ENCODE data around the gene GRID1. TPM values are rescaled to one million over a fixed set of nuclear protein-coding genes. Genes with fewer than 3 reads are reported as not detected.

The GRID1 gene
- polyA plus RNA-seq, 1 donor (not counting 4 experiments of a cell fraction or from before 2014, with no cell fraction given), result 0.01 TPM

GRCh38 chr10:86073199-86073977, 293.2 kb downstream of the GRID1 start:
- Histone ChIP-seq H2AFZ (ENCODE audit: control insufficient read depth, low read length) (no peak overlapping the region), H3K4me1 (ENCODE audit: control insufficient read depth, extremely low read depth, insufficient read depth, low read length) (no peaks in the 10 kb centered on the region), H3K36me3 (ENCODE audit: control insufficient read depth in 2 of 2, extremely low read depth in 1 of 2, insufficient read depth in 2 of 2, low read length in 2 of 2) (no peaks in the 10 kb centered on the region), H3K4me3 (ENCODE audit: control insufficient read depth in 2 of 3, extremely low read depth in 1 of 3, insufficient read depth in 2 of 3, low read depth in 1 of 3, low read length in 3 of 3) (no peak overlapping the region), H3K27me3 (ENCODE audit: control insufficient read depth, extremely low read depth, insufficient read depth, low read length) (no peaks in the 10 kb centered on the region), H3K4me2 (ENCODE audit: control insufficient read depth, extremely low read depth, insufficient read depth, low read depth, low read length) (no peak overlapping the region), H3K9me1 (ENCODE audit: control insufficient read depth, extremely low read depth, insufficient read depth, low read length) (no peaks in the 10 kb centered on the region), H4K20me1 (ENCODE audit: control insufficient read depth, extremely low read depth, insufficient read depth, low read length) (no peaks in the 10 kb centered on the region), H3K27ac (ENCODE audit: control insufficient read depth, insufficient read depth, low read length) (no peak overlapping the region), H3K9ac (ENCODE audit: control insufficient read depth, extremely low read depth, insufficient read depth, low read length) (no peak overlapping the region), H3K79me2 (ENCODE audit: control insufficient read depth, insufficient read depth, low read length) (no peaks in the 10 kb centered on the region), H3K9me3 (ENCODE audit: control insufficient read depth, low read depth, low read length) (no peaks in the 10 kb centered on the region)
- FAIRE-seq (no peak), DNase-seq (ENCODE audit: low read depth, low spot score) (no peak)
- dilution Hi-C loops (cut with MboI; ENCODE audit: extremely low pct_ligation_motif_present, low sequenced_read_pairs), result no loop called here
- TF ChIP-seq EZH2 (IDR thresholded peaks at IDR 0.05; ENCODE audit: low read length) (no peak), CTCF (optimal IDR thresholded peaks at IDR 0.05 in 1 of 3, IDR thresholded peaks at IDR 0.05 in 1 of 3, conservative IDR thresholded peaks at IDR 0.05 in 1 of 3; ENCODE audit: extremely low read depth in 1 of 3, insufficient read depth in 2 of 3, low read length in 3 of 3) (no peak)

- no peak for TF ChIP-seq CTCF (optimal IDR thresholded peaks at IDR 0.05 in 1 of 3, IDR thresholded peaks at IDR 0.05 in 1 of 3, conservative IDR thresholded peaks at IDR 0.05 in 1 of 3; ENCODE audit: extremely low read depth in 1 of 3, insufficient read depth in 2 of 3, low read length in 3 of 3)
- Histone ChIP-seq H3K4me2 (ENCODE audit: control insufficient read depth, extremely low read depth, insufficient read depth, low read depth, low read length) (no peak overlapping the region), H3K9me1 (ENCODE audit: control insufficient read depth, extremely low read depth, insufficient read depth, low read length) (no peaks in the 10 kb centered on the region), H3K9me3 (ENCODE audit: control insufficient read depth, low read depth, low read length) (no peaks in the 10 kb centered on the region), H3K36me3 (ENCODE audit: control insufficient read depth in 2 of 2, extremely low read depth in 1 of 2, insufficient read depth in 2 of 2, low read length in 2 of 2) (no peaks in the 10 kb centered on the region), H3K27me3 (ENCODE audit: control insufficient read depth, extremely low read depth, insufficient read depth, low read length) (no peaks in the 10 kb centered on the region), H3K4me3 (ENCODE audit: control insufficient read depth in 2 of 3, extremely low read depth in 1 of 3, insufficient read depth in 2 of 3, low read depth in 1 of 3, low read length in 3 of 3) (no peak overlapping the region), H2AFZ (ENCODE audit: control insufficient read depth, low read length) (no peak overlapping the region), H3K79me2 (ENCODE audit: control insufficient read depth, insufficient read depth, low read length) (no peaks in the 10 kb centered on the region), H3K27ac (ENCODE audit: control insufficient read depth, insufficient read depth, low read length) (no peak overlapping the region), H3K9ac (ENCODE audit: control insufficient read depth, extremely low read depth, insufficient read depth, low read length) (no peak overlapping the region), H3K4me1 (ENCODE audit: control insufficient read depth, extremely low read depth, insufficient read depth, low read length) (no peaks in the 10 kb centered on the region), H4K20me1 (ENCODE audit: control insufficient read depth, extremely low read depth, insufficient read depth, low read length) (no peaks in the 10 kb centered on the region)
- dilution Hi-C loops (cut with MboI; ENCODE audit: extremely low pct_ligation_motif_present, low sequenced_read_pairs), result no loop called here
- DNase-seq (ENCODE audit: low read depth, low spot score) (no peak), FAIRE-seq (no peak)
These were observed 294.2 kb downstream of the GRID1 start for GRCh38 chr10:86072413-86072812.
